Smooth muscle cell of the umbilical artery (primary cell): ENCODE data around the gene FBXO15. TPM values are rescaled to one million over a fixed set of nuclear protein-coding genes. Genes with fewer than 3 reads are reported as not detected.

Experiments
- total RNA-seq: library from RNA; depleted of rRNA; stranded (reverse); fragments of >200 nt; gene quantifications from 2 replicates; pipeline ENCODE4 v1.2.3, GENCODE V29; 2014

FBXO15 gene, protein sequence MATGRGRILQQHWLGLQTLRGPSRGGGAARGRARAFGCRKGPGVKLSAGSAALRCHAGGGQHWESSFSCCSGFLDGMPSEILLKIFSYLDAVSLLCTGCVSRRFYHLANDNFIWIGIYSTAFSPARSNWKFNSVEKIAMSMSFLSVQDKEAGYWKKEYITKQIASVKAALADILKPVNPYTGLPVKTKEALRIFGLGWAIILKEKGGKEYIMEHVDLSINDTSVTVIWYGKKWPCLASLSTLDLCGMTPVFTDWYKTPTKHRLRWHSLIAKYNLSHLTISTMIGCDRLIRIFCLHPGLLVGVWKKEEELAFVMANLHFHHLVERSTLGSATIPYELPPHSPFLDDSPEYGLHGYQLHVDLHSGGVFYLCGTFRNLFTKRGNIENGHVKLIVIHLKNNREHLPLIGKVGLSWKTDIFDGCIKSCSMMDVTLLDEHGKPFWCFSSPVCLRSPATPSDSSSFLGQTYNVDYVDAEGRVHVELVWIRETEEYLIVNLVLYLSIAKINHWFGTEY
- total RNA-seq, result 0.37 and 0.59 TPM in 2 replicates

DNA sequence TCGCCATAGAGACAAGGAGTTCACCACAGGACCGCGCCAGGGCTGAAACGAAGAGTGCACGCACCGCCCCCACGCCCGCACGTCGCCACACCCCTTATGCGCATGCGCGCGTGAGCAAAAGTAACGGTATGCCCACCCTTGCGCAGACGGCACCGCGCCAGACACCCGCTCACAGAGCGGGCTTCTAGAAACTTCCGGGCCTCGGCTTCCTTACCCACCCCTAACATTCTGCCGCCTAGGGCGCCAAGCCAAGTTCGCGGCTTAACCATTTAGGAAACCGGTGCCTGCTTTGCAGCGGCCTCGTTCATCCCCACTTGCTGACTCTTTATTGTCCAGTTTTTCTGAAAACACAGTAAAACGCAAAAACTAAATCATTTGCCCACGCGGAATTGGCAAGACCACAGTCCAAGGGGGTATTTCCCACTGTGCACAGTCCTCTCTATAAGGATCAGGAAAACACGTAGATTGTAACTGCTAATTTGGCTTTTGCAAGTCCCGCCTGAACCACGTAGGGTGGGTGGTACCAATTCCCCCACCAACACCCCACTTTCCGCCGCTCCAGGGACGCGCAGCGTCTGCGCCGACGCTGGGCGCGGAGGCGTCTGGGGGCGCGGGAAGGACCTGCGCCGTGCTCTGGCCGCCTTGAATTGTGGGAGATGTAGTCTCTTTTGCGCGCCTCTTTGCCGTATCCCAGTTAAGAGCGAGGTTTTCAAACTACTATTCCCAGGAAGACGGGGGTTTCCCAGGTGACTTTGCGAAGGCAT, at the start of gene FBXO15, which contains the start of gene TIMM21:
Gene FBXO15 (minus strand): TSS at position 56 of the 764 bp plus-strand sequence. CDS start 49 bp downstream, at position 7.
Gene TIMM21 (plus strand): TSS at position 745 of the 764 bp plus-strand sequence. CDS start 286 bp downstream, outside the sequence.

Other genes starting within 250 kb of the FBXO15 start
- 29.7 and 37.6 TPM in 2 replicates for gene TIMM21, start 689 bp upstream of the FBXO15 start, total RNA-seq
- 42.3 and 120 TPM in 2 replicates for gene CYB5A, start 144.1 kb upstream of the FBXO15 start, total RNA-seq
- gene C18orf63, start 168.0 kb upstream of the FBXO15 start, total RNA-seq, result under 0.01 TPM in 1 of 2 replicates, not detected in the other